GM18861 (cell line): ENCODE measurements around the gene CHST5.

ENCODE experiments used
- ATAC-seq: cut with Tn5 transposase; IDR thresholded peaks from one replicate; pipeline ENCODE4 v1.9.1; 2021; ENCODE audit not compliant: unreplicated experiment

Gene CHST5

GRCh38 chr16:75481475-75481874 is 54.4 kb downstream of the CHST5 start:
- no peak for ATAC-seq

- no peak for ATAC-seq
These were observed 56.4 kb downstream of the CHST5 start for GRCh38 chr16:75479421-75479990.
